Peyer's patch (tissue), 4 donors: ENCODE results near the gene TRIM63. TPM values are rescaled to one million over a fixed set of nuclear protein-coding genes. Genes with fewer than 3 reads are reported as not detected.
A peak's percentile ranks its signal among the peaks of the same experiment; 100 is the strongest.

ENCODE experiments used
- DNase-seq, 3 donors: peaks; one replicate each; pipeline ENCODE4 v3.0.0-alpha.2; 2017 to 2019
- H3K27ac ChIP-seq, 4 donors: fragments of 200-600 bp; sonication (generic); one replicate each; pipeline ENCODE4 v1.5.1; 2016 to 2019
- H3K27me3 ChIP-seq, 2 donors: fragments of 200-600 bp; sonication (generic); one replicate each; pipeline ENCODE4 v1.5.1; 2019
- H3K36me3 ChIP-seq, 3 donors: fragments of 200-600 bp; sonication (generic); one replicate each; pipeline ENCODE4 v1.5.1; 2016 to 2019
- H3K4me1 ChIP-seq, 4 donors: fragments of 200-600 bp; sonication (generic); one replicate each; pipeline ENCODE4 v1.5.1; 2016 to 2019
- H3K4me3 ChIP-seq, 4 donors: fragments of 200-600 bp; sonication (generic); 1 replicate in 3 of 4; 2 replicates in 1 of 4; pipeline ENCODE4 v1.5.1; 2016 to 2019; ENCODE audit warnings: mild to moderate bottlenecking in 1 of 4
- H3K9me3 ChIP-seq, 4 donors: fragments of 200-600 bp; sonication (generic); one replicate each; pipeline ENCODE4 v1.5.1; 2016 to 2019; ENCODE audit warnings: mild to moderate bottlenecking in 1 of 4
- CTCF ChIP-seq, 6 experiments: fragments of 450-650 bp in 4 of 6; fragments of 200-600 bp in 2 of 6; sonication (generic) in 1 of 6; IDR thresholded peaks; one replicate each; pipeline ENCODE4 v1.5.1; 2017 to 2019; ENCODE audit warnings: antibody characterized with exemption in 6 of 6, mild to moderate bottlenecking in 3 of 6, moderate library complexity in 1 of 6
- POLR2A ChIP-seq, 2 donors: fragments of 450-650 bp; IDR thresholded peaks; one replicate each; pipeline ENCODE4 v1.5.1; 2017; ENCODE audit warnings: antibody characterized with exemption in 2 of 2, mild to moderate bottlenecking in 2 of 2, moderate library complexity in 2 of 2
- total RNA-seq, 4 donors: library from RNA; depleted of rRNA; stranded (reverse); fragments of >200 nt; gene quantifications; one replicate each; pipeline ENCODE4 v1.1.0, GENCODE V29; 2016

Gene TRIM63
- total RNA-seq, 4 donors from 2014 or later: 0.53 to 0.95 TPM; not detected in 2

- DNase-seq: no peak
- no peaks in the 10 kb centered on the region for H3K4me1 ChIP-seq
- TF ChIP-seq CTCF (IDR thresholded peaks at IDR 0.05): no peak
- no peak for TF ChIP-seq POLR2A (IDR thresholded peaks at IDR 0.05)
- H3K9me3 ChIP-seq: no peaks in the 10 kb centered on the region
- no peak within 1 kb of the TSS for H3K27ac ChIP-seq
- no peaks in the 10 kb centered on the region for H3K36me3 ChIP-seq
- peak within 1 kb of the TSS in 1 of 4 donors; percentile 9 for H3K4me3 ChIP-seq
- H3K27me3 ChIP-seq: no peaks in the 10 kb centered on the region
Observed at GRCh38 chr1:26021647-26022403, 45.6 kb downstream of the TRIM63 start, which contains the start of gene EXTL1. Gene EXTL1, plus strand, starts transcription at chr1:26021775. Its CDS starts 872 bp downstream, at chr1:26022647.

GRCh38 chr1:26020941-26021646 lies 46.3 kb downstream of the TRIM63 start:
- Histone ChIP-seq H3K27ac (no peak overlapping the region), H3K27me3 (no peaks in the 10 kb centered on the region), H3K9me3 (no peaks in the 10 kb centered on the region), H3K36me3 (no peaks in the 10 kb centered on the region), H3K4me3 (no peak overlapping the region), H3K4me1 (no peaks in the 10 kb centered on the region)
- TF ChIP-seq POLR2A (IDR thresholded peaks at IDR 0.05) (no peak), CTCF (IDR thresholded peaks at IDR 0.05) (no peak)
- DNase-seq: no peak

- Histone ChIP-seq H3K36me3 (no peaks in the 10 kb centered on the region), H3K27ac (no peak overlapping the region), H3K27me3 (no peaks in the 10 kb centered on the region), H3K9me3 (no peaks in the 10 kb centered on the region), H3K4me1 (no peaks in the 10 kb centered on the region), H3K4me3 (no peak overlapping the region)
- no peak for TF ChIP-seq CTCF (IDR thresholded peaks at IDR 0.05)
- TF ChIP-seq POLR2A (IDR thresholded peaks at IDR 0.05): no peak
- no peak for DNase-seq
Observed at GRCh38 chr1:26020330-26020768, 47.1 kb downstream of the TRIM63 start.

- Histone ChIP-seq H3K4me1 (no peaks in the 10 kb centered on the region), H3K36me3 (no peaks in the 10 kb centered on the region), H3K4me3 (no peak overlapping the region), H3K27ac (no peak overlapping the region), H3K27me3 (no peaks in the 10 kb centered on the region), H3K9me3 (no peaks in the 10 kb centered on the region)
- TF ChIP-seq CTCF (IDR thresholded peaks at IDR 0.05) (no peak), POLR2A (IDR thresholded peaks at IDR 0.05) (no peak)
- no peak for DNase-seq
Observed at GRCh38 chr1:26019641-26020315, 47.7 kb downstream of the TRIM63 start.

- Histone ChIP-seq H3K27ac (no peak overlapping the region), H3K4me1 (no peaks in the 10 kb centered on the region), H3K27me3 (no peaks in the 10 kb centered on the region), H3K36me3 (no peaks in the 10 kb centered on the region), H3K4me3 (no peak overlapping the region), H3K9me3 (no peaks in the 10 kb centered on the region)
- TF ChIP-seq CTCF (IDR thresholded peaks at IDR 0.05) (no peak), POLR2A (IDR thresholded peaks at IDR 0.05) (no peak)
- DNase-seq: no peak
Observed at GRCh38 chr1:26017606-26018005, 49.8 kb downstream of the TRIM63 start.
